ENCODE results near the gene ETNK2. TPM values are rescaled to one million over a fixed set of nuclear protein-coding genes. Genes with fewer than 3 reads are reported as not detected.

The ETNK2 gene
- total RNA-seq, 1 experiment from 2014 or later = 21.9 TPM

DNA sequence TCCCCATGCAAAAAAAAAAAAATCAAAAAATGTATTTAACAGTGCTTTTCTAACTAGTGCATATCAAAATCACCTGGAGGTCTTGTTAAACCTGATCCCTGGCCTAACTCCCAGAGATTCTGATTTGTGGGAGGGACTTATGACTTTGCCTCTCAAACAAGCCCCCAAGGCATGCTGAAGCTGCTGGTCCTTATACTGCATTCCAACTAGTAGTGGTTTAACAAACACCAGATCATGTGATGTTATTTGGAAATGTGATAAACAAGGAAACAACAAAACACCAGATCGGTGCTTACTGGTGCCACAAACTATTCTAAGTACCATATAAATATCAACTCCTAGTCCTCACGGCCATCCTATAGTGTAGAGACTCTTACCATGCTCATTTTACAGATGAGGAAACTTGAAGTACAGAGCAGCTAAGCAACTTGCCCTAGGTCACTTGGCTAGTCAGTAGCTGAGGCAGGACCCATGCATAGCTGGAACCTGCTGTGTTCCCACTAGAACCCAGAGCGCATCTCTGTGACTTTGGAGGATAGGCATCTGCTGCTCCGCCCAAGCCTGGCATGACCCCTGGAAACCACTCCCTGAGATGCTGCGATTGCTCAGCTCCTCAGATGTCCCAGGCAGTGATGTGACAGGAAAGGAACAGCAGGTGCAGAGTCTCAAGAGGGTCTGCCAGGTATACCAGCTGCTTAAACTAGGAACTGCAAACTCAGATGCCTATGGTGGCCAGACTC, 40.8 kb downstream of the ETNK2 start:
- BruUV-seq (replicated peaks) = no TSS peak
- no peak overlapping the region for H3K4me3 ChIP-seq (ENCODE audit: low read depth, low read length)
- H3K36me3 ChIP-seq (ENCODE audit: control insufficient read depth, insufficient read depth, low read length) = 0 out of 2 replicates have a peak, but pooled peaks cover 1% of the 10 kb centered on the region
- H3K36me3 Mint-ChIP-seq (ENCODE audit: insufficient read depth, unreplicated experiment) = peaks cover 4% of the 10 kb centered on the region
- H3K27ac Mint-ChIP-seq (ENCODE audit: unreplicated experiment) = no peak overlapping the region
- no peaks in the 10 kb centered on the region for H3K27me3 ChIP-seq (replicated peaks; ENCODE audit: control insufficient read depth, insufficient read depth, low read length)
- no peaks in the 10 kb centered on the region for H3K4me1 ChIP-seq
- H3K9me3 Mint-ChIP-seq (ENCODE audit: unreplicated experiment) = no peaks in the 10 kb centered on the region
- intact Hi-C loops (cut with micrococcal nuclease; ENCODE audit: unreplicated experiment) = no loop called here
- DNase-seq = no peak
- TF ChIP-seq, protein P1, sequence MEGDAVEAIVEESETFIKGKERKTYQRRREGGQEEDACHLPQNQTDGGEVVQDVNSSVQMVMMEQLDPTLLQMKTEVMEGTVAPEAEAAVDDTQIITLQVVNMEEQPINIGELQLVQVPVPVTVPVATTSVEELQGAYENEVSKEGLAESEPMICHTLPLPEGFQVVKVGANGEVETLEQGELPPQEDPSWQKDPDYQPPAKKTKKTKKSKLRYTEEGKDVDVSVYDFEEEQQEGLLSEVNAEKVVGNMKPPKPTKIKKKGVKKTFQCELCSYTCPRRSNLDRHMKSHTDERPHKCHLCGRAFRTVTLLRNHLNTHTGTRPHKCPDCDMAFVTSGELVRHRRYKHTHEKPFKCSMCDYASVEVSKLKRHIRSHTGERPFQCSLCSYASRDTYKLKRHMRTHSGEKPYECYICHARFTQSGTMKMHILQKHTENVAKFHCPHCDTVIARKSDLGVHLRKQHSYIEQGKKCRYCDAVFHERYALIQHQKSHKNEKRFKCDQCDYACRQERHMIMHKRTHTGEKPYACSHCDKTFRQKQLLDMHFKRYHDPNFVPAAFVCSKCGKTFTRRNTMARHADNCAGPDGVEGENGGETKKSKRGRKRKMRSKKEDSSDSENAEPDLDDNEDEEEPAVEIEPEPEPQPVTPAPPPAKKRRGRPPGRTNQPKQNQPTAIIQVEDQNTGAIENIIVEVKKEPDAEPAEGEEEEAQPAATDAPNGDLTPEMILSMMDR (IDR thresholded peaks at IDR 0.05; ENCODE audit: insufficient read depth in 1 of 2, low read depth in 1 of 2, low read length in 1 of 2, severe bottlenecking in 1 of 2, unreplicated experiment in 1 of 2) = no peak
- H3K4me1 Mint-ChIP-seq (ENCODE audit: low read depth, unreplicated experiment) = peaks cover 5% of the 10 kb centered on the region
- POLR2A ChIA-PET = no interaction called here
- no peaks in the 10 kb centered on the region for H3K27me3 Mint-ChIP-seq (ENCODE audit: insufficient read depth, unreplicated experiment)
- H3K9me3 ChIP-seq = no peaks in the 10 kb centered on the region
- H3K4me3 Mint-ChIP-seq (ENCODE audit: unreplicated experiment) = no peak overlapping the region
- CTCF ChIA-PET = interaction anchor here (0.6 kb wide), 1 partner anchor 219 kb away, joined by 3 read pairs; no protein-coding TSS in a partner anchor

DNA sequence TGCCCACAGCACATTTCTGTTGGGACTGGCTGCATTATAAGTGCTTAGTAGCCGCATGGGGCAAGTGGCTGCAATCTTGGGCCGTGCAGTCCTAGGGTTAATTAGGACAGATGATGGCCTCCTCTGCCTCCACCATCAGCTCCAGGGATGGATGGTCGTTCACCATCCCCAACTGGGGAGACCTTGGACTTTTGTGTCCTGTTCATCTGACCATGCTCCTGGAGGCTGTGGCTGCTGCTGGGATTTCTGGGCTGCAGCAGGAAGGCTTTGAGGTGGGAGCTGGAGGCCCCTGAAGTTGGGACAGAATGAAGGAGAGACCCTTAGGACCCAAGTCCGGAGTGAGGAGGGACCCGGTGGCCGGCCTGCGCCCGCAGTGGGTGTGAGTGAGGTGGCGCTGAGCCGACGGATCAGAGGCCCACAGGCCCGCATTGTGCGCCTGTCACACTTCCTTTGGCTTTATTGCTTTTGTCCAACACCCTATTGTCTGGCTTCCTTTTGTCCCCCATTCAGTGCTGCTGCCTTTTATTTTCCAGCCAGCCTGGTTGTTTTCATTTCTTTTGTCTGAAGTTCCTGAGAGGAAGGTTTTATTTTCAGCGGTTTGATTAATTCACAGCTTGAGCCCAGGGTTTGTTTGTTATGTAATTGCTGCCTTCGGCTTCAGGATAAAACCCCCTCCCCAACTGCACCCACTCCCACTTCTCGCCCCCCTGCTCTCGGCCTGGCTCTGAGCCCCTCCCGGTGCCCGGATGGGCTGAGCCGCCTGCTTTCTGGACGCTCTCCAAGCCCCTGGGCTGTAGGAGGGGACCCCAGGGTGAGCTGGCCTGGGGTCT, 43.3 kb downstream of the ETNK2 start:
- H3K27me3 ChIP-seq (replicated peaks; ENCODE audit: control insufficient read depth, insufficient read depth, low read length) = no peaks in the 10 kb centered on the region
- H3K9me3 Mint-ChIP-seq (ENCODE audit: unreplicated experiment) = no peaks in the 10 kb centered on the region
- CTCF ChIA-PET = no interaction called here
- H3K4me3 ChIP-seq (ENCODE audit: low read depth, low read length) = no peak overlapping the region
- intact Hi-C loops (cut with micrococcal nuclease; ENCODE audit: unreplicated experiment) = no loop called here
- POLR2A ChIA-PET = no interaction called here
- H3K4me1 ChIP-seq = peaks cover 15% of the 10 kb centered on the region
- DNase-seq = no peak
- H3K36me3 ChIP-seq (ENCODE audit: control insufficient read depth, insufficient read depth, low read length) = 0 out of 2 replicates have a peak, but pooled peaks cover 1% of the 10 kb centered on the region
- H3K36me3 Mint-ChIP-seq (ENCODE audit: insufficient read depth, unreplicated experiment) = peaks cover 7% of the 10 kb centered on the region
- no TSS peak for BruUV-seq (replicated peaks)
- H3K9me3 ChIP-seq = no peaks in the 10 kb centered on the region
- H3K27ac Mint-ChIP-seq (ENCODE audit: unreplicated experiment) = no peak overlapping the region
- H3K4me1 Mint-ChIP-seq (ENCODE audit: low read depth, unreplicated experiment) = peaks cover 17% of the 10 kb centered on the region
- H3K27me3 Mint-ChIP-seq (ENCODE audit: insufficient read depth, unreplicated experiment) = no peaks in the 10 kb centered on the region
- TF ChIP-seq, protein P1 (IDR thresholded peaks at IDR 0.05; ENCODE audit: insufficient read depth in 1 of 2, low read depth in 1 of 2, low read length in 1 of 2, severe bottlenecking in 1 of 2, unreplicated experiment in 1 of 2) = no peak
- no peak overlapping the region for H3K4me3 Mint-ChIP-seq (ENCODE audit: unreplicated experiment)

DNA sequence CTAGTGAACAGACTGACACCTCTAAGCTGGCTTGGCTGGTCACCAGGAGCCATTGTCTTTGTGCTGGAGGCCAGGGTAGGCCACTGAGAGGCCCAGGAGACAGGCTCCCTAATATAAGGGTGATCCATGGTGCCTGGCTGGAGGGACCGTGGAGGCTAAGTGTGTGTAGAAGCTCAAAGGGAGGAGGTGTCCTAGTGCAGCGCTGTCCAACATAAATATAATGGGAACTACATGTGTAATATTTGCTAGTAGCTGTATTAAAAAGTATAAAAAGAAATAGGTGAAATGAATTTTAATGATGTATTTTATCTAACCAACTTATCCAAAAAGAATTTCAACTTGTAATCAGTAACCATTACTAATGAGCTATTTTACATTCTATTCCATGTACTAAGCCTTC, 44.0 kb downstream of the ETNK2 start:
- BruUV-seq (replicated peaks) = no TSS peak
- Histone ChIP-seq H3K27me3 (replicated peaks; ENCODE audit: control insufficient read depth, insufficient read depth, low read length) (no peaks in the 10 kb centered on the region), H3K36me3 (ENCODE audit: control insufficient read depth, insufficient read depth, low read length) (0 out of 2 replicates have a peak, but pooled peaks cover 1% of the 10 kb centered on the region), H3K9me3 (no peaks in the 10 kb centered on the region), H3K4me1 (peaks cover 21% of the 10 kb centered on the region), H3K4me3 (ENCODE audit: low read depth, low read length) (no peak overlapping the region)
- no peak for DNase-seq
- intact Hi-C loops (cut with micrococcal nuclease; ENCODE audit: unreplicated experiment) = no loop called here
- ChIA-PET POLR2A (no interaction called here), CTCF (no interaction called here)
- no peak overlapping the region for H3K27ac Mint-ChIP-seq (ENCODE audit: unreplicated experiment)
- no peaks in the 10 kb centered on the region for H3K9me3 Mint-ChIP-seq (ENCODE audit: unreplicated experiment)
- H3K27me3 Mint-ChIP-seq (ENCODE audit: insufficient read depth, unreplicated experiment) = no peaks in the 10 kb centered on the region
- no peak overlapping the region for H3K4me3 Mint-ChIP-seq (ENCODE audit: unreplicated experiment)
- TF ChIP-seq, protein P1 (IDR thresholded peaks at IDR 0.05; ENCODE audit: insufficient read depth in 1 of 2, low read depth in 1 of 2, low read length in 1 of 2, severe bottlenecking in 1 of 2, unreplicated experiment in 1 of 2) = no peak
- H3K36me3 Mint-ChIP-seq (ENCODE audit: insufficient read depth, unreplicated experiment) = peaks cover 7% of the 10 kb centered on the region
- peaks cover 23% of the 10 kb centered on the region for H3K4me1 Mint-ChIP-seq (ENCODE audit: low read depth, unreplicated experiment)
